ENCODE results near the gene SLC35E3.

Gene SLC35E3

DNA sequence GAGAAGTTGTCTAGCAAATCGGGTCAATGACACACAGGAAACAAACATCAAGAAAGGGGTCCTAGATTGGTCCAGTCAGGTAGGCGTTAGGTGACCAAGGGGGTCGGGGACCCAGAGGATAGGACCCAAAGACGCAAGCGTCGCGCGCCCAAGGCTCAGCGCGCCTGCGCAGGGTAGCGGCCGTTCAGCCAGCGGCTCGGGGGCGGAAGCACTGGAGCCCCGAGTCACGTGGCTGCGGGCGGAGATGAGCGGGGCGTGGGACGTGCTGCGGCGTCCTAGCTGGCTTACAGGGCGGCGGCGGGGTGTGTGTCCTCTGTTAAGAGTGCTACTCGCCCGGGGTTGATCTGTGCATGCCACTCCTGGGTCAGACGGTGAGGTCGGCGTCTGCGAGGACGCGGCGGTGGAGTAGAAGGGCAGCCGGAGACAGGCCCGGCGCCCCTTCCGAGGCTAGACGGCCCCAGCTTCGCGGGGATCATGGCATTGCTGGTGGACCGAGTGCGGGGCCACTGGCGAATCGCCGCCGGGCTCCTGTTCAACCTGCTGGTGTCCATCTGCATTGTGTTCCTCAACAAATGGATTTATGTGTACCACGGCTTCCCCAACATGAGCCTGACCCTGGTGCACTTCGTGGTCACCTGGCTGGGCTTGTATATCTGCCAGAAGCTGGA, at the start of gene SLC35E3:
TSS of gene SLC35E3 (plus strand) at position 273 of the 668 bp plus-strand sequence. CDS start at position 475, 202 bp downstream.
- no peak for TF ChIP-seq CTCF (IDR thresholded peaks at IDR 0.05; ENCODE audit: borderline replicate concordance, insufficient read depth, low read depth, low read length)
- H3K4me3 ChIP-seq (ENCODE audit: low read depth, low read length): peak within 1 kb of the TSS; percentile 77

DNA sequence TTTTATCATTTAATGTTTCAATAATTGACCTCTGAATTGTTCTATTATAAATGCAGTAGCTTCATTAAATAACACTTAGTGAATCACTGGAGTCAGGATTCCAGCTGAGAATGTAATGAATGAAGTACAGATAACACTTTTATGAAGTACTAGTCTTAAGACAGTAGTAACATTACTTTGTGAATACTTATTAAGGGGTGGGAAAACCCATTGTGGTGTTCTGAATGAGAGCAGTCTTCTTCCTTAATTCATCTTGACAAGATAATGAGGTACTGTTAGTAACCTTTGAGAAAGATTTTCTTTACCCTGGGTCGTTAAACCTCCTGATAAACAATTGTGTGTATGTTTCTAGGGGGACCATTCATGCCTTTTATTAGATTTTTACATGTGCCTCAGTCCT, 46.5 kb upstream of the SLC35E3 start:
- no peak overlapping the region for H3K4me3 ChIP-seq (ENCODE audit: low read depth, low read length)
- TF ChIP-seq CTCF (IDR thresholded peaks at IDR 0.05; ENCODE audit: borderline replicate concordance, insufficient read depth, low read depth, low read length): no peak

DNA sequence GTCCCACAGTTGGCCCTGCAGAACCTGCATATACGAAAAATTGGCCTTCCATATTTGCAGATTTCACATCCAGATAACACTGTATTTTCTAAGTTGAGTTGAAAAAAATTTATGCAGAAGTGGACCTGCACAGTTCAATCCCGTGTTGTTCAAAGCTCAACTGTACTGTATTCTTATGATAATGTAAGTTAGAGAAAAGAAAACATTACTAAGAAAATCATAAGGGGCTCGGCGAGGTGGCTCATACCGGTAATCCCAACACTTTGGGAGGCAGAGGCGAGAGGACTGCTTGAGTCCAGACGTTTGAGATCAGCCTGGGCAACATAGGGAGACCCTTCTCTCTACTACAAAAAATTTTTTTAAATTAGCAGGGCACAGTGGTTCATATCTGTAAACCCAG, 18.2 kb upstream of the SLC35E3 start:
- TF ChIP-seq CTCF (IDR thresholded peaks at IDR 0.05; ENCODE audit: borderline replicate concordance, insufficient read depth, low read depth, low read length): no peak
- no peak overlapping the region for H3K4me3 ChIP-seq (ENCODE audit: low read depth, low read length)

DNA sequence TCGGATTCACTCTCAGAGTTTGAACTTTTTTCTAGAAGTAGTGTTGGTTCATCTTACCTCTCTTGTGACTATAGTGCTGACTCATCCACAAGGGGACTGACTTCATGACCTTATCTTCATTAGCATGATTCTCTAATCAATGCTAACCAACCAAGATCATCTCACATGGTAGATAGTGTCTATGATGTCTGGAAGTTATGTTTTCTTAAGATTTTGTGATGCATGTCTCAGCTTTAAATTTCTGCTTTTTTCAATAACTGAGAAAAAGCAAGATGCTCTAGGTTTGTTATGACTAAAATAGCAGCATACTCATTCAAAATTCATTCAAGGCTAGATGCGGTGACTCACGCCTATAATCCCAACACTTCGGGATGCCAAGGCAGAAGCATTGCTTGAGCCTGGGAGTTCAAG, 12.3 kb upstream of the SLC35E3 start:
- no peak overlapping the region for H3K4me3 ChIP-seq (ENCODE audit: low read depth, low read length)
- TF ChIP-seq CTCF (IDR thresholded peaks at IDR 0.05; ENCODE audit: borderline replicate concordance, insufficient read depth, low read depth, low read length): no peak

DNA sequence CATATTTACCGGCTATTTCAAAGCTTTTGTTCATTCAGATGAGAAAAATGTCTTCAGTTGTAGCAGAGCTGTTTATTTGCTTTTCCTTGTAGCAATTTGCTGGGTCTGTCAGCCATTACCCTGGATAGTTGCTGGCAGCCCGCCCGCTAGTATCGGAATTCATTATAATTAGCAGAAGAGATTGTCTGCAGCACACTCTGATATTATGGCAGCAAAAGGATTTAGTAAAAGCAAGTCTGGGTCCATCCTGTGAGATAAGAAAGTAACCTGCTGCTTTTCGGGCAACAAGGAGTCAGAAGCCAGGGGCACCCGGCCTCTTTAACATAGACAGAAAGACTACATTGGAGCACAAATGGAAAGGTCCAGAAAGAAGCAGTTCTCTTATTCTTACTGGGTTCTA, 6.1 kb upstream of the SLC35E3 start:
- H3K4me3 ChIP-seq (ENCODE audit: low read depth, low read length): no peak overlapping the region

GRCh38 chr12:68743356-68743755, 2.6 kb upstream of the SLC35E3 start:
- H3K4me3 ChIP-seq (ENCODE audit: low read depth, low read length): no peak overlapping the region
- TF ChIP-seq CTCF (IDR thresholded peaks at IDR 0.05; ENCODE audit: borderline replicate concordance, insufficient read depth, low read depth, low read length): no peak

More for the DNA sequence above, 6.1 kb upstream of the SLC35E3 start:
- TF ChIP-seq CTCF (IDR thresholded peaks at IDR 0.05; ENCODE audit: borderline replicate concordance, insufficient read depth, low read depth, low read length): no peak

DNA sequence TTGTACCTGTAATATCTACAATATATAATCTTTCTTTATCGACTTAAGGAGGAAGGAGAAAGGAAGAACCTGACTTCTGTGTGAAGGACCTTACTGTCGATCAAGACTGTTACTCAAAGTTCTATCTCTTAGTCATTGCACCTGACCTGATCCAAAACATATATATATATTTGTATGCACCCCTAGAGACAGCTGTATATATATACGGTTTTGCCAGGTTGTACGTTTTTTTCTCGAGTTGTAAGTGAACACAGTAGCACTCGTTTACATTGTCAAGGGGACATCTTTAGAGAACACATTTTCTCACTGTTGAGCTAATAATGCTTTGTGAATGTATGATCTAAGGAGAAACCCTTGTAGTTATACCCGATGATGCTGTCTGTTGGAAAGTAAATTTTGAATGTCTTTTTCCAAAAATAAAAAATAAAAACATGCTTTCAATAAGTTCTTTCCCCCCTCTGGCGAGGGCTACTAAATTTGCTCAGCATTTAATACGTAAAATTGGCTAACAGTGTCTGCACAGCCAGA, 536 bp upstream of the SLC35E3 start:
- TF ChIP-seq CTCF (IDR thresholded peaks at IDR 0.05; ENCODE audit: borderline replicate concordance, insufficient read depth, low read depth, low read length): no peak
- H3K4me3 ChIP-seq (ENCODE audit: low read depth, low read length): peak overlapping the region; percentile 77
